ENCODE measurements around the gene PTK6.

Gene PTK6

DNA sequence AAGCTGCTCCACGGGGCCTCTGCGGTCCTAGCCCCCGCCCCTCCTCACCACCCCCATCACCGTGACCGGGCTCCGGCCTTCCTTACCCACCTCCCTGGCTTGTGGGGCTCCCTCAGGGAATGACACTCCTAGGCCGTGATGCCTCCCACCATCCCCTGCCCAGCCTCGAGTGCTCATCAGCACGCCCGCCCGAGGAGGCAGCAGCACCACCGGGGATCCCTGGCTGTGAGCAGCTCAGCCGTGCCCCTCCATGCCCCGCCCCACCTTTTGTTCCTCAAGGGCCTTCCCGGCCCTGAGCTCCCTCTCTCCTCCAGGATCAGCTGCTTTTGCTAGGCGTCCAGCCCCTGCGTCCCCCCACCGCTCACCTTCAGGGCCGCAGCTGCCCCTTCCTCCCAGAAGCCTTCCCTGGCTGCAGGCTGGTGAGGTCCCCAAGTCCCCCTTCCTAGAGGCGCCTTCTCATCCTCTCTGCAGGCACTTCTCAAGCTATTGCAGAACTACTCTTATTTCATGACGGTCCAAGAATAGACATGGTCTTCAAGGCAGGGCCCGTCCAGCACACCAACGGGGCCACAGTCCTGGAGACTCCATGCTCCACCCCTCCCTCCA, 19.8 kb upstream of the PTK6 start:
- DNase-seq (ENCODE audit: low spot score), result no peak
- TF ChIP-seq, protein P1, sequence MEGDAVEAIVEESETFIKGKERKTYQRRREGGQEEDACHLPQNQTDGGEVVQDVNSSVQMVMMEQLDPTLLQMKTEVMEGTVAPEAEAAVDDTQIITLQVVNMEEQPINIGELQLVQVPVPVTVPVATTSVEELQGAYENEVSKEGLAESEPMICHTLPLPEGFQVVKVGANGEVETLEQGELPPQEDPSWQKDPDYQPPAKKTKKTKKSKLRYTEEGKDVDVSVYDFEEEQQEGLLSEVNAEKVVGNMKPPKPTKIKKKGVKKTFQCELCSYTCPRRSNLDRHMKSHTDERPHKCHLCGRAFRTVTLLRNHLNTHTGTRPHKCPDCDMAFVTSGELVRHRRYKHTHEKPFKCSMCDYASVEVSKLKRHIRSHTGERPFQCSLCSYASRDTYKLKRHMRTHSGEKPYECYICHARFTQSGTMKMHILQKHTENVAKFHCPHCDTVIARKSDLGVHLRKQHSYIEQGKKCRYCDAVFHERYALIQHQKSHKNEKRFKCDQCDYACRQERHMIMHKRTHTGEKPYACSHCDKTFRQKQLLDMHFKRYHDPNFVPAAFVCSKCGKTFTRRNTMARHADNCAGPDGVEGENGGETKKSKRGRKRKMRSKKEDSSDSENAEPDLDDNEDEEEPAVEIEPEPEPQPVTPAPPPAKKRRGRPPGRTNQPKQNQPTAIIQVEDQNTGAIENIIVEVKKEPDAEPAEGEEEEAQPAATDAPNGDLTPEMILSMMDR (IDR thresholded peaks at IDR 0.05; ENCODE audit: borderline replicate concordance, control extremely low read depth, extremely low read depth, insufficient read depth, missing control alignments), result no peak
- in situ Hi-C loops (cut with MboI; ENCODE audit: low sequenced_read_pairs, unreplicated experiment), result no loop called here

- no peak for DNase-seq (ENCODE audit: low spot score)
- in situ Hi-C loops (cut with MboI; ENCODE audit: low sequenced_read_pairs, unreplicated experiment), result no loop called here
- TF ChIP-seq, protein P1 (IDR thresholded peaks at IDR 0.05; ENCODE audit: borderline replicate concordance, control extremely low read depth, extremely low read depth, insufficient read depth, missing control alignments), result no peak
Observed at GRCh38 chr20:63555661-63556381, 18.6 kb upstream of the PTK6 start.

DNA sequence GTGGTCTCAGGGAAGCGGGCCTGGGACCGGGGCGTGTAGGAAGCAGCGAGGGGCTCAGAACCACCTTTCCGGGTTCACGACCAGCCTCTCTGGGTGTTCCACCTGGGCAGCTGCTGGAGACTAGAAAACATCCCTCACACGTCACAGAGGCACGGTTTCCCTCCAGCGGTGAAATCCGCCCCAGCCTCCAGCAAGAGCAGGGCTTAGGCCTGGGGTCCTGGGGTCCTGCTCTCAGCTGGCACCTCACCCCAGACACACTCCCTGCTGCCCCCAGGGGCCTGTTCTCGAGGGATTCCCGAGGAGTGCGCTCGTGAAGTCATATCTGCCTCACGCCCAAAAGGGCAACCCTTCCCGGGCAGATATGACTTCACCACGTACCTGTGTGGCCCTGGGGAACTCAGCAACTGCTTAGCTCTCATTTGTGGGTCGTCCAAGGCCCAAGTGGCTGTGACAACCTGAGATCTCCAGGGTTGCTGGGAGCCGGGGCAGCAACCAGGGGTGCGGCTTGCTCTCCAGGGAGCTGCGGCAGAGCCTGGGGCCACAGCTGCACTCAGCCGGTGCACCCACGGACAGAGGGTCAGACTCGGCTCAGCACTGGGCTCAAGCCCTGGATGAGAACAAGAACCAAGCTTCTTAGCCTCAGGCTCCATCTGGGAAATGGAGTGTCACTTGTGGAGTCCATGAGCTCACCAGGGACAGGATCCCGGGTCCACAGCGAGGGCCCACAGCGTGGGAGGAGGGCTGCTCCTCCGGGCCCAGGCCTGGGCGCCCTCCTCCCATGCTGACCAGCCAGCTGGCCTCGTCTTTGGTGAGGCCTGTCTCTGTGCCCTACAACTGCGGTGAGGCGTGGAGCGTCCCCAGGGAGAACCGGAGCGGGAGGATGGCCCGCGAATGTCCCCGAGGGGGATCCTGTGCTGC, 17.4 kb upstream of the PTK6 start:
- in situ Hi-C loops (cut with MboI; ENCODE audit: low sequenced_read_pairs, unreplicated experiment), result no loop called here
- TF ChIP-seq, protein P1 (IDR thresholded peaks at IDR 0.05; ENCODE audit: borderline replicate concordance, control extremely low read depth, extremely low read depth, insufficient read depth, missing control alignments), result no peak
- no peak for DNase-seq (ENCODE audit: low spot score)

DNA sequence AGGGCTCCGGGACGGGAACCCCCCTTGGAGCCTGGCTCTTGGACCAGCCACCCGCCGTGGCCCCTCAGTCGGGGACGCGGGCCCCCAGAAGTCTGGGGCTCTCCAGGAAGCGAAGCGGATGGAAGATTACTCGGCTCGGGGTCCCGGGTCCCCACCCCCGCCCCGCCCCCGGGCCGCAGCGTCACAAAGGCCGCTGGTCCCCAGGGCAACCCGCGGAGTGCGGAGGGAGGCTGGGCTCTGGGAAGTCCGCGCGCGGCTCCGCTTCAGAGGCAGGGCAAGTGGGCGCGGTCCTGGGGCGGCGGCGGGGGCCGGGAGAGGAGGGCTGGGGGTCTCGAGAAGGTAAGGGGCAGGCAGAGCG, 16.7 kb upstream of the PTK6 start, which contains the start of gene FNDC11:
TSS of gene FNDC11 (plus strand) at position 227 of the 358 bp plus-strand sequence. CDS start 1,505 bp downstream, outside the sequence.
- peak; percentile 69 for DNase-seq (ENCODE audit: low spot score)
- in situ Hi-C loops (cut with MboI; ENCODE audit: low sequenced_read_pairs, unreplicated experiment), result no loop called here
- TF ChIP-seq, protein P1 (IDR thresholded peaks at IDR 0.05; ENCODE audit: borderline replicate concordance, control extremely low read depth, extremely low read depth, insufficient read depth, missing control alignments), result no peak

DNA sequence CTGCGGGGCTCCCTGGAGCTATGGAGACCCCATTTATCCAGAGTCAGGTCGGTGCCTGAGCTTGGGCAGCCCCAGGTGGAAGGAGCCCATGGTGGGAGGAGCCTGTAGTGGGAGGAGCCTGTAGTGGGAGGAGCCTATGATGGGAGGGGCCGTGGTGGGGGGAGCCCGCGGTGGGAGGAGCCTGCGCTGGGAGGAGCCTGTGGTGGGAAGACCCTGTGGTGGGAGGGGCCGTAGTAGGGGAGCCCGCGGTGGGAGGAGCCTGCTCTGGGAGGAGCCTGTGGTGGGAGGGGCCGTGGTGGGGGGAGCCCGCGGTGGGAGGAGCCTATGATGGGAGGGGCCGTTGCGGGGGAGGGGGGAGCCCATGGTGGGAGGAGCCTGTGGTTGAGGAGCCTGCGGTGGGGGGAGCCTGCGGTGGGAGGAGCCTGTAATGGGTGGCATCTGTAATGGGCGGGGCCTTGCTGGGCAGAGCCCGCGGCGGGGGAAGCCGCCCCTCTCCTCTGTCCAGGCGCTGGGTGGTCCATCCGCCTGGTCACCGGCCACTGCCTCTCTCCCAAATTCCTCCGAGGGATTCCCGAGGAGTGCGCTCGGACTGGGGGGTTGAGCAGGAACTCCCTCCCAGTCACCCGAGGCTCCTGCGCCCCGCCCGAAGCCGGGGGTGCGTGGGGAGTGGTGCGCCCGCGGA, 16.2 kb upstream of the PTK6 start:
- TF ChIP-seq, protein P1 (IDR thresholded peaks at IDR 0.05; ENCODE audit: borderline replicate concordance, control extremely low read depth, extremely low read depth, insufficient read depth, missing control alignments), result no peak
- in situ Hi-C loops (cut with MboI; ENCODE audit: low sequenced_read_pairs, unreplicated experiment), result no loop called here
- peak; percentile 90 for DNase-seq (ENCODE audit: low spot score)
